Esophagus squamous epithelium (tissue), 5 donors: ENCODE measurements around the gene ANKRD40. TPM values are rescaled to one million over a fixed set of nuclear protein-coding genes. Genes with fewer than 3 reads are reported as not detected.

Experiments
- DNase-seq: peaks from one replicate; lab custom pipeline; 2025; lab: John Stamatoyannopoulos, UW
- H3K27ac ChIP-seq, 4 donors: fragments of 200-600 bp; sonication (generic); one replicate each; pipeline ENCODE4 v1.5.1; 2016 to 2019; ENCODE audit warnings: mild to moderate bottlenecking in 1 of 4
- H3K27me3 ChIP-seq, 4 donors: fragments of 200-600 bp; sonication (generic); 1 replicate in 3 of 4; 2 replicates in 1 of 4; pipeline versions ENCODE4 v1.5.1 to v1.6.0; 2017 to 2021; ENCODE audit warnings: antibody characterized with exemption in 1 of 4
- H3K36me3 ChIP-seq, 3 donors: fragments of 200-600 bp; sonication (generic); one replicate each; pipeline ENCODE4 v1.5.1; 2016 to 2019
- H3K4me1 ChIP-seq, 3 donors: fragments of 200-600 bp; sonication (generic); one replicate each; pipeline ENCODE4 v1.5.1; 2017 to 2019
- H3K4me3 ChIP-seq, 4 donors: fragments of 200-600 bp; sonication (generic); 1 replicate in 3 of 4; 2 replicates in 1 of 4; pipeline ENCODE4 v1.5.1; 2016 to 2019; ENCODE audit warnings: mild to moderate bottlenecking in 2 of 4, moderate library complexity in 1 of 4
- H3K9me3 ChIP-seq, 3 donors: fragments of 200-600 bp; sonication (generic); one replicate each; pipeline ENCODE4 v1.5.1; 2016 to 2019
- POLR2A ChIP-seq, 4 donors: fragments of 450-650 bp; IDR thresholded peaks; one replicate each; pipeline ENCODE4 v1.6.1; 2017; ENCODE audit warnings: antibody characterized with exemption in 4 of 4, mild to moderate bottlenecking in 4 of 4, moderate library complexity in 3 of 4
- WGBS, 2 donors: methylation state at CpG; one replicate each; pipeline ENCODE4 v1.1.5; 2018; 5-methylcytosine and 5-hydroxymethylcytosine counted together
- intact Hi-C: fragments of 100-400 bp; cut with DNase I; formaldehyde crosslinking; loops from one replicate; pipeline ENCODE4 v1.15.0; 2022
- total RNA-seq, 4 donors: library from RNA; depleted of rRNA; stranded (reverse); fragments of >200 nt; gene quantifications; one replicate each; pipeline ENCODE4 v1.1.0, GENCODE V29; 2016
- TF ChIP-seq, protein P1 (sequence below), 6 experiments: fragments of 450-650 bp in 4 of 6; fragments of 200-600 bp in 2 of 6; sonication (generic) in 2 of 6; IDR thresholded peaks; one replicate each; pipeline ENCODE4 v1.5.1; 2016 to 2019; ENCODE audit warnings: antibody characterized with exemption in 6 of 6, mild to moderate bottlenecking in 4 of 6, moderate library complexity in 4 of 6
- donor health status: DM: yes; HTN: yes; CAD: no.

Gene ANKRD40
- total RNA-seq, 4 donors from 2014 or later, result 10.7 to 34.9 (median 17.9) TPM

- intact Hi-C loops, result no loop called here
- H3K4me3 ChIP-seq, result no peak overlapping the region
- peaks cover 0 to 34% (median 0%) of the 10 kb centered on the region in 3 donors for H3K36me3 ChIP-seq
- DNase-seq, result no peak
- WGBS, 2 donors, result 50 to 53% methylated on average over 6 to 9 of the region's 19 CpGs
- no peaks in the 10 kb centered on the region for H3K9me3 ChIP-seq
- H3K27ac ChIP-seq, result peak overlapping the region in 1 of 4 donors; percentile 21
- TF ChIP-seq, protein P1, sequence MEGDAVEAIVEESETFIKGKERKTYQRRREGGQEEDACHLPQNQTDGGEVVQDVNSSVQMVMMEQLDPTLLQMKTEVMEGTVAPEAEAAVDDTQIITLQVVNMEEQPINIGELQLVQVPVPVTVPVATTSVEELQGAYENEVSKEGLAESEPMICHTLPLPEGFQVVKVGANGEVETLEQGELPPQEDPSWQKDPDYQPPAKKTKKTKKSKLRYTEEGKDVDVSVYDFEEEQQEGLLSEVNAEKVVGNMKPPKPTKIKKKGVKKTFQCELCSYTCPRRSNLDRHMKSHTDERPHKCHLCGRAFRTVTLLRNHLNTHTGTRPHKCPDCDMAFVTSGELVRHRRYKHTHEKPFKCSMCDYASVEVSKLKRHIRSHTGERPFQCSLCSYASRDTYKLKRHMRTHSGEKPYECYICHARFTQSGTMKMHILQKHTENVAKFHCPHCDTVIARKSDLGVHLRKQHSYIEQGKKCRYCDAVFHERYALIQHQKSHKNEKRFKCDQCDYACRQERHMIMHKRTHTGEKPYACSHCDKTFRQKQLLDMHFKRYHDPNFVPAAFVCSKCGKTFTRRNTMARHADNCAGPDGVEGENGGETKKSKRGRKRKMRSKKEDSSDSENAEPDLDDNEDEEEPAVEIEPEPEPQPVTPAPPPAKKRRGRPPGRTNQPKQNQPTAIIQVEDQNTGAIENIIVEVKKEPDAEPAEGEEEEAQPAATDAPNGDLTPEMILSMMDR (IDR thresholded peaks at IDR 0.05), result no peak
- no peak for TF ChIP-seq POLR2A (IDR thresholded peaks at IDR 0.05)
- H3K27me3 ChIP-seq, result no peaks in the 10 kb centered on the region
- peaks cover 23 to 77% (median 43%) of the 10 kb centered on the region in 3 donors for H3K4me1 ChIP-seq
Observed at GRCh38 chr17:50689956-50690886, 17.5 kb downstream of the ANKRD40 start.

- Histone ChIP-seq H3K4me1 (peaks cover 23 to 69% (median 43%) of the 10 kb centered on the region in 3 donors), H3K36me3 (peaks cover 0 to 25% (median 0%) of the 10 kb centered on the region in 3 donors), H3K9me3 (no peaks in the 10 kb centered on the region), H3K27ac (peak overlapping the region in 1 of 4 donors; percentile 7), H3K4me3 (no peak overlapping the region), H3K27me3 (no peaks in the 10 kb centered on the region)
- WGBS, 2 donors, result 5 to 55% methylated on average over 2 to 3 of the region's 4 CpGs
- intact Hi-C loops, result no loop called here
- TF ChIP-seq, protein P1 (IDR thresholded peaks at IDR 0.05), result no peak
- no peak for TF ChIP-seq POLR2A (IDR thresholded peaks at IDR 0.05)
- no peak for DNase-seq
Observed at GRCh38 chr17:50689251-50689650, 18.5 kb downstream of the ANKRD40 start.

DNA sequence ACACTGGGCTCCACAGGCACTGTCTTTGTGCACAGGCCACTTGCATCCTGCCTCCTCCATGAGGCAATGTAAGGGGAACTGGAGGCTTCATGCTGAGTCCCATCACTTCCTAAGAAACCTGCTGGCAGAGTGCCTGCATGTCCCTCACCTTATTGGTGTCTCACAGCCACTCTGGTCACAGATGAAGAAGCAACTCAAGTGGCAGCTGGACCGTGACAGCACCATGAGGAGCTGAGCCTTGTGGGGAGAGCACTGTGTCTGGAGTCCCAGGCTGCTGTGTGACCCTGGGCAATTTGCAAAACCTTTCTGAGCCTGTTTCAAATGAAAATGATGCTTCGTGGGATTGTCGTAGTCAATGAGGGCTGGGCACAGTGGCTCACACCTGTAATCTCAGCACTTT is 19.5 kb downstream of the ANKRD40 start:
- no peak for TF ChIP-seq POLR2A (IDR thresholded peaks at IDR 0.05)
- TF ChIP-seq, protein P1 (IDR thresholded peaks at IDR 0.05), result no peak
- no peak overlapping the region for H3K27ac ChIP-seq
- no peaks in the 10 kb centered on the region for H3K27me3 ChIP-seq
- peaks cover 0 to 14% (median 0%) of the 10 kb centered on the region in 3 donors for H3K36me3 ChIP-seq
- H3K4me3 ChIP-seq, result no peak overlapping the region
- intact Hi-C loops, result no loop called here
- H3K4me1 ChIP-seq, result peaks cover 23 to 65% (median 43%) of the 10 kb centered on the region in 3 donors
- WGBS, 2 donors, result 100% methylated on average over 1 to 3 of the region's 3 CpGs
- H3K9me3 ChIP-seq, result no peaks in the 10 kb centered on the region
- DNase-seq, result no peak

GRCh38 chr17:50687200-50688066 is 20.3 kb downstream of the ANKRD40 start:
- Histone ChIP-seq H3K4me1 (peaks cover 23 to 57% (median 43%) of the 10 kb centered on the region in 3 donors), H3K27me3 (no peaks in the 10 kb centered on the region), H3K36me3 (peaks cover 0 to 6% (median 0%) of the 10 kb centered on the region in 3 donors), H3K9me3 (no peaks in the 10 kb centered on the region), H3K27ac (peak overlapping the region; percentile 51 to 81 (median 64)), H3K4me3 (no peak overlapping the region)
- WGBS, 2 donors, result 83 to 91% methylated on average over 7 to 9 of the region's 16 CpGs
- no peak for DNase-seq
- TF ChIP-seq, protein P1 (IDR thresholded peaks at IDR 0.05), result no peak
- TF ChIP-seq POLR2A (IDR thresholded peaks at IDR 0.05), result no peak
- intact Hi-C loops, result no loop called here
